Activated CD8-positive, alpha-beta memory T cell treated with anti-CD3 and anti-CD28 coated beads for 4 hours (primary cell): Measurements from ENCODE around the gene HSPA4.

Experiments
- DNase-seq, 2 donors: peaks; one replicate each; pipeline ENCODE4 v3.0.0-alpha.2; 2020; ENCODE audit warnings: low read depth in 2 of 2

Gene HSPA4

DNA sequence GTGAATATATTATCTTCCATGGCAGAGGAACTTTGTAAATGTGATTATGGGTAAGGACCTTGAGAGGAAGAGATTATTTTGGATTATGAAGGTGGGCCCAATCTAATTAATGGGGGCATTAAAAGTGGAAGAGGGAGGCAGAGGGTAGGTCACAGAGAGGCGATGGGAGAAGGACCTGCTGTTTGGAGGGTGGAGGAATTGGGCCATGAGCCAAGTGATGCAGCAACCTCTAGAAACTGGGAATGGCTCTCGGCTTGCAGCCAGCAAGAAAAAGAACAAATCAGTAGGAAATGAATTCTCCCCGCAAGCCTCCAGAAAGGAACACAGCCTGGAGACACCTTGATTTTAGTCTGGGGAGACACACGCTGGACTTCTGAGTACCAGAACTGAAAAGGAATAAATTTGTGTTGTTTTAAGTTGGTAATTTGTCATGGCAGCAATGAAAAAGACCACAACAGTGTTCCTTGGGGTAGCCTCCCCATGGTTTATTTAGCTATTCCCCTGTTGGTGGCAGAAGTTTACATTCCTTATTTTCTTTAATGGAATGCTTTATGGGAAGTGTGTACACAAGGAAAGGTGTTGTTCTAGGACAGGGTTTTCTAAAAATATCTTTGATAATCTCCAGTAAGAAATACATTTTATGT, 103.6 kb downstream of the HSPA4 start:
- no peak for DNase-seq
